B cell (primary cell): ENCODE results near the gene FANCC.

Experiments
- CTCF ChIP-seq: fragments of 200-600 bp; IDR thresholded peaks from one replicate; pipeline ENCODE4 v1.8.0; 2022; ENCODE audit warnings: antibody characterized with exemption, mild to moderate bottlenecking
- EZH2 ChIP-seq: IDR thresholded peaks from 2 replicates; pipeline ENCODE4 v1.6.1; 2012; ENCODE audit warnings: borderline replicate concordance, low read depth, mild to moderate bottlenecking, moderate library complexity, low read length; ENCODE audit not compliant: insufficient read depth, poor library complexity, severe bottlenecking

GRCh38 chr9:95143591-95144561 is 173.6 kb downstream of the FANCC start:
- TF ChIP-seq CTCF = no peak
- no peak for TF ChIP-seq EZH2
